Fibroblast of lung (primary cell): Measurements from ENCODE around the gene ISYNA1. TPM values are rescaled to one million over a fixed set of nuclear protein-coding genes. Genes with fewer than 3 reads are reported as not detected.

Experiments used
- DNase-seq, 2 donors: peaks; one replicate each; pipeline versions ENCODE4 v3.0.0 to v3.0.0-alpha.2; 2010; ENCODE audit warnings: low read depth in 2 of 2
- H2AFZ ChIP-seq: 2 replicates; pipeline ENCODE4 v1.5.1; 2012; ENCODE audit warnings: low read length, control low read depth, inconsistent platforms
- H3K27ac ChIP-seq: 2 replicates; pipeline ENCODE4 v1.5.1; 2011; ENCODE audit warnings: low read length, control low read depth; ENCODE audit not compliant: insufficient read depth
- H3K27me3 ChIP-seq: 2 replicates; pipeline ENCODE4 v1.5.1; 2011; ENCODE audit warnings: mild to moderate bottlenecking, low read length; ENCODE audit not compliant: control insufficient read depth, insufficient read depth
- H3K36me3 ChIP-seq: 2 replicates; pipeline ENCODE4 v1.5.1; 2011; ENCODE audit warnings: low read length; ENCODE audit not compliant: control insufficient read depth, insufficient read depth
- H3K4me1 ChIP-seq: 2 replicates; pipeline ENCODE4 v1.5.1; 2011; ENCODE audit warnings: low read length; ENCODE audit not compliant: control insufficient read depth, insufficient read depth; ENCODE audit errors: extremely low read depth
- H3K4me2 ChIP-seq: 2 replicates; pipeline ENCODE4 v1.5.1; 2011; ENCODE audit warnings: low read length, control low read depth; ENCODE audit not compliant: insufficient read depth; ENCODE audit errors: extremely low read depth
- H3K4me3 ChIP-seq, 4 experiments: fragments of 200-600 bp in 1 of 4; sonication (generic) in 1 of 4; replicated peaks in 1 of 4; 2 replicates each; pipeline ENCODE4 v1.5.1; 2011 to 2016; ENCODE audit warnings: low read length in 4 of 4, low read depth in 3 of 4, mild to moderate bottlenecking in 3 of 4, control low read depth in 2 of 4, inconsistent platforms in 1 of 4, mixed read lengths in 1 of 4; ENCODE audit not compliant: insufficient read depth in 1 of 4; ENCODE audit errors: control extremely low read depth in 1 of 4
- H3K79me2 ChIP-seq: 2 replicates; pipeline ENCODE4 v1.5.1; 2012; ENCODE audit warnings: mild to moderate bottlenecking, low read length, inconsistent platforms; ENCODE audit not compliant: control insufficient read depth, insufficient read depth
- H3K9ac ChIP-seq: 2 replicates; pipeline ENCODE4 v1.5.1; 2011; ENCODE audit warnings: mild to moderate bottlenecking, low read length, control low read depth; ENCODE audit not compliant: insufficient read depth
- H3K9me3 ChIP-seq: 2 replicates; pipeline ENCODE4 v1.5.1; 2012; ENCODE audit warnings: low read depth, low read length; ENCODE audit not compliant: control insufficient read depth, insufficient read depth
- H4K20me1 ChIP-seq: 2 replicates; pipeline ENCODE4 v1.5.1; 2011; ENCODE audit warnings: low read length; ENCODE audit not compliant: control insufficient read depth, insufficient read depth; ENCODE audit errors: extremely low read depth
- CTCF ChIP-seq, 2 donors: IDR thresholded peaks in 1 of 2; conservative IDR thresholded peaks in 1 of 2; 1 replicate in 1 of 2; 2 replicates in 1 of 2; pipeline ENCODE4 v1.5.1; 2011 to 2012; ENCODE audit warnings: low read length in 2 of 2, control low read depth in 1 of 2, inconsistent platforms in 1 of 2, low read depth in 1 of 2, mild to moderate bottlenecking in 1 of 2
- EZH2 ChIP-seq: IDR thresholded peaks from 2 replicates; pipeline ENCODE4 v1.5.1; 2012; ENCODE audit warnings: low read length, control low read depth, mild to moderate bottlenecking; ENCODE audit errors: missing control alignments
- polyA plus RNA-seq, 2 donors: library from polyadenylated mRNA; depleted of rRNA in 1 of 2; stranded (reverse) in 1 of 2; unstranded in 1 of 2; fragments of >200 nt; gene quantifications; 2 replicates each; pipeline ENCODE4 v1.2.1, GENCODE V29; 2011 to 2012; ENCODE audit warnings: missing spikeins in 1 of 2
- total RNA-seq: library from RNA; depleted of rRNA; stranded (reverse); fragments of >200 nt; gene quantifications from 2 replicates; pipeline ENCODE4 v1.2.1, GENCODE V29; 2014

ISYNA1 gene
- total and polyA plus RNA-seq, 2 donors (not counting 1 experiment from before 2014, with no cell fraction given) = 10.3 to 25.6 TPM

GRCh38 chr19:18385675-18386542, 52.0 kb downstream of the ISYNA1 start, which contains the start of gene GDF15:
Gene GDF15, plus strand, starts transcription at chr19:18386158. Its CDS starts 32 bp downstream, at chr19:18386190.
- peak within 1 kb of the TSS; percentile 59 for H3K9ac ChIP-seq
- peak within 1 kb of the TSS; percentile 10 for H3K27ac ChIP-seq
- peak; percentile 87 to 95 for DNase-seq
- H3K4me1 ChIP-seq = peaks cover 5% of the 10 kb centered on the region
- H3K27me3 ChIP-seq = peaks cover 2% of the 10 kb centered on the region
- no peaks in the 10 kb centered on the region for H3K9me3 ChIP-seq
- H3K4me2 ChIP-seq = peak within 1 kb of the TSS; percentile 83
- peaks cover 2% of the 10 kb centered on the region for H3K36me3 ChIP-seq
- H3K79me2 ChIP-seq = peaks cover 4% of the 10 kb centered on the region
- no peak within 1 kb of the TSS for H2AFZ ChIP-seq
- TF ChIP-seq CTCF (conservative IDR thresholded peaks at IDR 0.05 in 1 of 2, IDR thresholded peaks at IDR 0.05 in 1 of 2; ENCODE audit: low read depth in 1 of 2, low read length in 2 of 2) (peak; percentile 58 to 75), EZH2 (no peak)
- H3K4me3 ChIP-seq = peak within 1 kb of the TSS; percentile 59 to 96 (median 80)
- H4K20me1 ChIP-seq = no peaks in the 10 kb centered on the region

- Histone ChIP-seq H2AFZ (no peak overlapping the region), H3K9ac (no peak overlapping the region), H3K4me3 (no peak overlapping the region), H3K4me2 (no peak overlapping the region), H3K4me1 (peaks cover 8% of the 10 kb centered on the region), H3K36me3 (peaks cover 2% of the 10 kb centered on the region), H4K20me1 (no peaks in the 10 kb centered on the region), H3K9me3 (no peaks in the 10 kb centered on the region), H3K79me2 (peaks cover 4% of the 10 kb centered on the region), H3K27me3 (peaks cover 2% of the 10 kb centered on the region), H3K27ac (no peak overlapping the region)
- no peak for TF ChIP-seq CTCF (conservative IDR thresholded peaks at IDR 0.05 in 1 of 2, IDR thresholded peaks at IDR 0.05 in 1 of 2; ENCODE audit: low read depth in 1 of 2, low read length in 2 of 2)
- TF ChIP-seq EZH2 = no peak
- DNase-seq = no peak
Observed at GRCh38 chr19:18385359-18385674, 52.6 kb downstream of the ISYNA1 start.

GRCh38 chr19:18384775-18385174, 53.2 kb downstream of the ISYNA1 start:
- Histone ChIP-seq H3K4me1 (peaks cover 8% of the 10 kb centered on the region), H3K9ac (no peak overlapping the region), H3K4me2 (no peak overlapping the region), H3K27me3 (no peaks in the 10 kb centered on the region), H2AFZ (no peak overlapping the region), H3K9me3 (no peaks in the 10 kb centered on the region), H3K36me3 (peaks cover 2% of the 10 kb centered on the region), H4K20me1 (no peaks in the 10 kb centered on the region), H3K4me3 (no peak overlapping the region), H3K27ac (no peak overlapping the region), H3K79me2 (peaks cover 4% of the 10 kb centered on the region)
- DNase-seq = no peak
- TF ChIP-seq EZH2 = no peak

Other genes starting within 250 kb of the ISYNA1 start
- gene MPV17L2, start 244.9 kb downstream of the ISYNA1 start, total RNA-seq = 4.1 and 4.6 TPM in 2 replicates
- gene MPV17L2, start 244.9 kb downstream of the ISYNA1 start, polyA plus RNA-seq = 9.4 and 16.7 TPM in 2 replicates
- 0.77 and 2.0 TPM in 2 replicates for gene RAB3A, start 234.1 kb downstream of the ISYNA1 start, total RNA-seq
- gene RAB3A, start 234.1 kb downstream of the ISYNA1 start, polyA plus RNA-seq = 3.6 and 10.1 TPM in 2 replicates
- 1.3 and 2.0 TPM in 2 replicates for gene PDE4C, start 211.7 kb downstream of the ISYNA1 start, total RNA-seq
- 0.09 and 0.35 TPM in 2 replicates for gene PDE4C, start 211.7 kb downstream of the ISYNA1 start, polyA plus RNA-seq
- gene IQCN, start 163.7 kb downstream of the ISYNA1 start, total RNA-seq = 0.51 and 0.83 TPM in 2 replicates
- 0.27 and 0.79 TPM in 2 replicates for gene IQCN, start 163.7 kb downstream of the ISYNA1 start, polyA plus RNA-seq
- gene JUND, start 156.5 kb downstream of the ISYNA1 start, total RNA-seq = 149 and 166 TPM in 2 replicates
- 47.6 and 65.8 TPM in 2 replicates for gene JUND, start 156.5 kb downstream of the ISYNA1 start, polyA plus RNA-seq
- 70.9 and 124 TPM in 2 replicates for gene LSM4, start 115.1 kb downstream of the ISYNA1 start, total RNA-seq
- 50.9 and 97.2 TPM in 2 replicates for gene LSM4, start 115.1 kb downstream of the ISYNA1 start, polyA plus RNA-seq
- 63.9 and 78.8 TPM in 2 replicates for gene PGPEP1, start 97.5 kb downstream of the ISYNA1 start, total RNA-seq
- 17.0 and 25.4 TPM in 2 replicates for gene PGPEP1, start 97.5 kb downstream of the ISYNA1 start, polyA plus RNA-seq
- 140 and 210 TPM in 2 replicates for gene GDF15, start 52.0 kb downstream of the ISYNA1 start, total RNA-seq
- 8.6 and 24.3 TPM in 2 replicates for gene GDF15, start 52.0 kb downstream of the ISYNA1 start, polyA plus RNA-seq
- gene LRRC25, start 40.5 kb downstream of the ISYNA1 start, total RNA-seq = 1.2 and 4.6 TPM in 2 replicates
- 0.10 and 0.25 TPM in 2 replicates for gene LRRC25, start 40.5 kb downstream of the ISYNA1 start, polyA plus RNA-seq
- 58.6 and 76.5 TPM in 2 replicates for gene SSBP4, start 18.7 kb downstream of the ISYNA1 start, total RNA-seq
- gene SSBP4, start 18.7 kb downstream of the ISYNA1 start, polyA plus RNA-seq = 12.8 and 16.5 TPM in 2 replicates
- 17.7 and 18.7 TPM in 2 replicates for gene ELL, start 83.9 kb upstream of the ISYNA1 start, total RNA-seq
- 4.4 and 6.6 TPM in 2 replicates for gene ELL, start 83.9 kb upstream of the ISYNA1 start, polyA plus RNA-seq
- 230 and 289 TPM in 2 replicates for gene FKBP8, start 105.4 kb upstream of the ISYNA1 start, total RNA-seq
- gene FKBP8, start 105.4 kb upstream of the ISYNA1 start, polyA plus RNA-seq = 128 and 135 TPM in 2 replicates
- 63.3 and 65.0 TPM in 2 replicates for gene KXD1, start 119.7 kb upstream of the ISYNA1 start, total RNA-seq
- 108 and 167 TPM in 2 replicates for gene KXD1, start 119.7 kb upstream of the ISYNA1 start, polyA plus RNA-seq
- gene UBA52, start 133.7 kb upstream of the ISYNA1 start, total RNA-seq = 917 and 1,142 TPM in 2 replicates
- gene UBA52, start 133.7 kb upstream of the ISYNA1 start, polyA plus RNA-seq = 1,018 and 1,460 TPM in 2 replicates
- 37.0 and 37.5 TPM in 2 replicates for gene REX1BD, start 150.7 kb upstream of the ISYNA1 start, total RNA-seq
- 16.2 and 21.2 TPM in 2 replicates for gene REX1BD, start 150.7 kb upstream of the ISYNA1 start, polyA plus RNA-seq
- 2.3 and 2.5 TPM in 2 replicates for gene CRLF1, start 168.7 kb upstream of the ISYNA1 start, total RNA-seq
- gene CRLF1, start 168.7 kb upstream of the ISYNA1 start, polyA plus RNA-seq = 2.2 and 2.8 TPM in 2 replicates
- gene TMEM59L, start 174.7 kb upstream of the ISYNA1 start, total RNA-seq = 0.33 and 0.51 TPM in 2 replicates
- gene TMEM59L, start 174.7 kb upstream of the ISYNA1 start, polyA plus RNA-seq = 0.14 and 0.23 TPM in 2 replicates
- gene KLHL26, start 198.9 kb upstream of the ISYNA1 start, total RNA-seq = 2.8 and 3.5 TPM in 2 replicates
- 1.4 and 1.9 TPM in 2 replicates for gene KLHL26, start 198.9 kb upstream of the ISYNA1 start, polyA plus RNA-seq
- gene CRTC1, start 245.5 kb upstream of the ISYNA1 start, total RNA-seq = 2.0 and 2.1 TPM in 2 replicates
- gene CRTC1, start 245.5 kb upstream of the ISYNA1 start, polyA plus RNA-seq = 1.2 and 2.2 TPM in 2 replicates